ENCODE data around the gene RAB40C. TPM values are rescaled to one million over a fixed set of nuclear protein-coding genes. Genes with fewer than 3 reads are reported as not detected.
A peak's percentile ranks its signal among the peaks of the same experiment; 100 is the strongest.

RAB40C gene
- total RNA-seq, 1 donor from 2014 or later = 20.0 TPM

DNA sequence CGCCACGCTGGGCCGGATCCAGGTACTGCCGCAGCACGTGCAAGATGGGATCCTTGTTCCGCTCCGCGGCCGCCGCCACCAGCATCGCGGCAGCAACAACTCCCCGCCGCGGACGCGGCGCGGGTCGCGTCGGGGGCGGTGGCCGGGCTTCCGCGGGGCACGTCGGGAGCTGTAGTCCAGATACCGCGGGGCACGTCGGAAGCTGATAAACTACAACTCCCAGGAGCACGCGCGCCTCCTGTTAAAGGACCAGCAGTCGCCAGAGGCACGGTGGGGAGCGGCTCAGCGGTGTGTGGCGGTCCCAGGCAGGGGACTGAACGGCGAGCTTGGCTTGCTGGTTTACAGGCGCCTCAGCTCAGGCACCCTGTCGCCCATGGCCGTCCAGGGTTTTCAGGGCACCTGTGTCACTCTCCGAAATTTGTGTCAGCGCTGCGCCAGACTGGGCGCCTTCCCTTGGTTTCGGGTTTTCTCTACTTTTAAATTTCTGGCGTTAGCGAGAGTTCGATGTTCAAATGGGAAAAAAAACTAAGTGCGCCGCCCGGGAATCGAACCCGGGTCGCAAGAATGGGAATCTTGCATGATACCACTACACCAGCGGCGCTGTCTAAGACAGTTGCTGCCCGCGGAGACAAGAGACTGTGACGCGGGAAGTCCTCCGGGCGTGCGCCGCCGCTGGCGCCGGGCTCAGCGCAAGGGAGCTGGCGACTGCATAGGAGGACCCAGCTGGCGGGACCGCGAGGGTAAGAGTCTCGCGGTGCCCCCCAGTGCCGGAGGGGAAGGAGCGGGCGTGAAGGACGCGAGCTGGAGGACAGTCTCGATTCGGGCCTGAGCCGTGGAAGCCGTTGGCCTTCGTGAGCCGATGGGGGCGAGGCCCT, 46.6 kb downstream of the RAB40C start, which contains the start of gene METTL26:
METTL26 (minus strand) TSS at position 100 of the 875 bp plus-strand sequence; CDS start at position 85, 15 bp downstream.
- DNase-seq (ENCODE audit: extremely low spot score, unreplicated experiment) = peak; percentile 97
- TF ChIP-seq, protein P1, sequence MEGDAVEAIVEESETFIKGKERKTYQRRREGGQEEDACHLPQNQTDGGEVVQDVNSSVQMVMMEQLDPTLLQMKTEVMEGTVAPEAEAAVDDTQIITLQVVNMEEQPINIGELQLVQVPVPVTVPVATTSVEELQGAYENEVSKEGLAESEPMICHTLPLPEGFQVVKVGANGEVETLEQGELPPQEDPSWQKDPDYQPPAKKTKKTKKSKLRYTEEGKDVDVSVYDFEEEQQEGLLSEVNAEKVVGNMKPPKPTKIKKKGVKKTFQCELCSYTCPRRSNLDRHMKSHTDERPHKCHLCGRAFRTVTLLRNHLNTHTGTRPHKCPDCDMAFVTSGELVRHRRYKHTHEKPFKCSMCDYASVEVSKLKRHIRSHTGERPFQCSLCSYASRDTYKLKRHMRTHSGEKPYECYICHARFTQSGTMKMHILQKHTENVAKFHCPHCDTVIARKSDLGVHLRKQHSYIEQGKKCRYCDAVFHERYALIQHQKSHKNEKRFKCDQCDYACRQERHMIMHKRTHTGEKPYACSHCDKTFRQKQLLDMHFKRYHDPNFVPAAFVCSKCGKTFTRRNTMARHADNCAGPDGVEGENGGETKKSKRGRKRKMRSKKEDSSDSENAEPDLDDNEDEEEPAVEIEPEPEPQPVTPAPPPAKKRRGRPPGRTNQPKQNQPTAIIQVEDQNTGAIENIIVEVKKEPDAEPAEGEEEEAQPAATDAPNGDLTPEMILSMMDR (IDR thresholded peaks at IDR 0.05) = no peak
- H3K4me1 Mint-ChIP-seq (ENCODE audit: unreplicated experiment) = peaks cover 7% of the 10 kb centered on the region
- no peaks in the 10 kb centered on the region for H3K9me3 Mint-ChIP-seq (ENCODE audit: unreplicated experiment)
- peak within 1 kb of the TSS; percentile 91 for H3K4me3 Mint-ChIP-seq (ENCODE audit: unreplicated experiment)
- no peaks in the 10 kb centered on the region for H3K36me3 Mint-ChIP-seq (ENCODE audit: unreplicated experiment)
- no peaks in the 10 kb centered on the region for H3K27me3 Mint-ChIP-seq (ENCODE audit: unreplicated experiment)
- peak within 1 kb of the TSS; percentile 98 for H3K27ac Mint-ChIP-seq (ENCODE audit: unreplicated experiment)

DNA sequence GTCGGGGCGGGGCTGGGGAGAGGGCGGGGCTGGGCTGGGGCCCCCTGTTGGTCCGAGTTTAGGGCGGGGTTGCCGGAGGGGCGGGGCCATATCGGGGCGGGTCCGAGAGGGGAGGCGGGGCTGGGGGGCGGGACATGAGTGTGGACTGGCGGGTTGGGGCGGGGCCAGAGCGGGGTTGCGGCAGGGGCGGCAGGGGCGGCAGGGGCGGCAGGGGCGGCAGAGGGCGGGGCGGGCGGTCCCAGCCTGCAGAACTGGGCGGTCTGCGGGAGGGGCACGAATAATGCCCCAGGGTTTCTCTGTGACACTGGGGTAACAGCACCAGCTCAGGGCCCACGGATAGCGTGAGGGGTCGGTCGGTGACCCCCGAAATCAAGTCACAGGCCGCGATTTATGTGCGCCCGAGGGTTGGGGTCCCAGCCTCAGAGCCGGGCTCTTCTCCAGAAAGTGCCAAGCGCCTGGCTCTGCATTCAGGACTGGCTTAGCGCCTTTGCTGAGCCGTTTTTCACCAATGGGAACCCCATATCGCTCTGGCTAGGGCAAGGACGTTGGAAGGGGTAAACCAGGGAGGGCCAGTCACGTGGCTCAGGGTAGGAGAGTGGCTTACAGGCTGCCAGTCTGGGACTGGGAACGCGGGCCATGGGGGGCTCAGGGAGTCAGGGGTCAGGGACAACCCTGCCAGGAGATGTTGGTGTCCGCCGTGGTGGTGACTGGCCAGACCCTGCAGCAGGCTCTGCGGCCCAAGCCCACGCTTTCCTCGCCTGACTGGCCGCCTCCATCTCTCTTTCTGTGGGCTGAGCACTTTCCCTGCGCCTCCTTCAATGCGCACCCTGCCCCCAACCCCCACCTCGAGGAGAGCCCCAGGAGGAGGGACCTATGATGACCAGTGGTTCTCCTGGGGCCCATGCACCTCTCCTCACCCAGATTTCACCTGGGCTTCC, 47.5 kb downstream of the RAB40C start:
- TF ChIP-seq, protein P1 (IDR thresholded peaks at IDR 0.05) = no peak
- no peak for DNase-seq (ENCODE audit: extremely low spot score, unreplicated experiment)
- no peaks in the 10 kb centered on the region for H3K27me3 Mint-ChIP-seq (ENCODE audit: unreplicated experiment)
- H3K9me3 Mint-ChIP-seq (ENCODE audit: unreplicated experiment) = no peaks in the 10 kb centered on the region
- peaks cover 7% of the 10 kb centered on the region for H3K4me1 Mint-ChIP-seq (ENCODE audit: unreplicated experiment)
- H3K4me3 Mint-ChIP-seq (ENCODE audit: unreplicated experiment) = peak overlapping the region; percentile 91
- no peaks in the 10 kb centered on the region for H3K36me3 Mint-ChIP-seq (ENCODE audit: unreplicated experiment)
- H3K27ac Mint-ChIP-seq (ENCODE audit: unreplicated experiment) = no peak overlapping the region

DNA sequence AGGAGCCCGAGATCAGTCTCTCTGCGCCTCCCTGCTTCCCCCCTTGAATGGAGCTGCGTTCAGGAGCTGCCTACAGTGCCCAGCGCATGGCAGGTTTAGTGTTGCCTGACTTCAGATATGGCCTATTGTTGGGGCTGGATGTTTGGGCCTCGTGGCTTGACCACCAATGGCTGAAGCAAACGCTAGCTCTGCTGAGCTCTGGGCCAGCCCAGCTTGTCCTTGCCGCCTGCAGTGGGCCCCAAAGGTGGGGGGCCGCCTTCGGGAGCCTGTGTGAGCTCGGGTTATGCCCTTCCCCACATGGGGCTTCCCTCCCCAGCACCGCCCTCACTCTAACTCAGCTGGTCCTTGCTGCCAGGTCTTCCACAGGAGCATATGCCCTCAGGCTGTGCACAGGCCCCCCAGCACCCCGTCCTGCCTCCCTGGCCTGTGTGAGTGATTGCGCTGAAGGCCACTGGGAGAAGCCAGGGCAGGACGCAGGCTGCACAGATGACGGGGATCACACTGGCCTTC, 48.2 kb downstream of the RAB40C start:
- Mint-ChIP-seq H3K27me3 (ENCODE audit: unreplicated experiment) (no peaks in the 10 kb centered on the region), H3K4me3 (ENCODE audit: unreplicated experiment) (no peak overlapping the region), H3K27ac (ENCODE audit: unreplicated experiment) (no peak overlapping the region), H3K9me3 (ENCODE audit: unreplicated experiment) (no peaks in the 10 kb centered on the region), H3K36me3 (ENCODE audit: unreplicated experiment) (no peaks in the 10 kb centered on the region), H3K4me1 (ENCODE audit: unreplicated experiment) (peaks cover 11% of the 10 kb centered on the region)
- TF ChIP-seq, protein P1 (IDR thresholded peaks at IDR 0.05) = no peak
- no peak for DNase-seq (ENCODE audit: extremely low spot score, unreplicated experiment)

DNA sequence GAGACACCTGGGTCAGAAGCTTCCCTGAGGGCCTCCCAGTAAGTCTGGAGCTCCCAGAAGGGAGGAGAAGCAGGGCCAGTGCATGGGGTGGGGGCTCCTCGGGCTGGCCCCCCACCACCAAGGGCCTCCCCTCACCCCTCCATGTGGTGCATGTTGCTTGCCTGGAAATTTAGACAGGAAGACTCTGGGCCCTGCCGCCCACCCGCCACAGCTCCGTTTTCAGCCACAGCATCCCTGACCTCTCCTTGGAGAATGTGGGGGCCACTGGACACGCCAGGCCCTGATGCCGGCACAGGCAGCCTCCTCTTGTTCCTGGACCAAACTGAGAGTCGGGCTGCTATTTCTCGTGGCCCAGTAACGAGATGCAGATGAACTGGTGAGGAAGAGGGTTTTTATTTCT, 49.0 kb downstream of the RAB40C start:
- no peaks in the 10 kb centered on the region for H3K27me3 Mint-ChIP-seq (ENCODE audit: unreplicated experiment)
- no peaks in the 10 kb centered on the region for H3K36me3 Mint-ChIP-seq (ENCODE audit: unreplicated experiment)
- no peaks in the 10 kb centered on the region for H3K9me3 Mint-ChIP-seq (ENCODE audit: unreplicated experiment)
- DNase-seq (ENCODE audit: extremely low spot score, unreplicated experiment) = no peak
- no peak overlapping the region for H3K27ac Mint-ChIP-seq (ENCODE audit: unreplicated experiment)
- TF ChIP-seq, protein P1 (IDR thresholded peaks at IDR 0.05) = no peak
- H3K4me1 Mint-ChIP-seq (ENCODE audit: unreplicated experiment) = peaks cover 14% of the 10 kb centered on the region
- no peak overlapping the region for H3K4me3 Mint-ChIP-seq (ENCODE audit: unreplicated experiment)
